Heart right ventricle (tissue), 16 donors: ENCODE data around the gene CACTIN. TPM values are rescaled to one million over a fixed set of nuclear protein-coding genes. Genes with fewer than 3 reads are reported as not detected.

Experiments used
- ATAC-seq, 8 donors: fragments of 200-7000 bp; cut with Tn5 transposase; one replicate each; pipeline ENCODE4 v1.9.1; 2020; ENCODE audit warnings: mild to moderate bottlenecking in 8 of 8, moderate library complexity in 8 of 8, moderate number of reproducible peaks in 1 of 8
- DNase-seq, 2 donors: peaks; one replicate each; pipeline ENCODE4 v3.0.0-alpha.2; 2020
- H3K27ac ChIP-seq, 10 donors: fragments of 200-600 bp; sonication (generic) in 2 of 10; one replicate each; pipeline versions ENCODE4 v1.5.0 to v1.8.0; 2020 to 2022; ENCODE audit warnings: mild to moderate bottlenecking in 3 of 10
- H3K27me3 ChIP-seq, 7 donors: fragments of 200-600 bp; one replicate each; pipeline ENCODE4 v1.8.0; 2021 to 2022; ENCODE audit warnings: mild to moderate bottlenecking in 2 of 7
- H3K36me3 ChIP-seq, 9 donors: fragments of 200-600 bp; sonication (generic) in 1 of 9; one replicate each; pipeline versions ENCODE4 v1.5.0 to v1.8.0; 2020 to 2022; ENCODE audit warnings: mild to moderate bottlenecking in 2 of 9
- H3K4me1 ChIP-seq, 9 donors: fragments of 200-600 bp; sonication (generic) in 1 of 9; one replicate each; pipeline versions ENCODE4 v1.5.0 to v1.8.0; 2020 to 2022; ENCODE audit warnings: mild to moderate bottlenecking in 4 of 9
- H3K4me3 ChIP-seq, 10 donors: fragments of 200-600 bp; sonication (generic) in 2 of 10; one replicate each; pipeline versions ENCODE4 v1.5.0 to v1.8.0; 2020 to 2022; ENCODE audit warnings: mild to moderate bottlenecking in 7 of 10, moderate library complexity in 2 of 10
- H3K9me3 ChIP-seq, 11 donors: fragments of 200-600 bp in 10 of 11; sonication (generic) in 2 of 11; one replicate each; pipeline versions ENCODE4 v1.5.0 to v1.8.0; 2013 to 2022; ENCODE audit warnings: mild to moderate bottlenecking in 2 of 11, control low read depth in 1 of 11, moderate library complexity in 1 of 11
- WGBS, 2 donors: extraction: QIAGEN DNeasy Blood & Tissue Kit; methylation state at CpG; one replicate each; pipeline ENCODE4 v1.1.7; 2013; ENCODE audit warnings: inconsistent platforms in 1 of 2; 5-methylcytosine and 5-hydroxymethylcytosine counted together
- intact Hi-C, 10 donors: fragments of 100-400 bp; cut with DNase I; formaldehyde crosslinking; loops; one replicate each; pipeline versions ENCODE4 v1.11.1 to v1.14.2; 2022
- polyA plus RNA-seq, 2 donors: library from polyadenylated mRNA; stranded (reverse); fragments of 200-250 nt; gene quantifications; one replicate each; pipeline ENCODE4 v1.2.3, GENCODE V29; 2013
- total RNA-seq, 10 donors: library from RNA; stranded (reverse); fragmentation: NEBNext Ultra II Directional in 3 of 10; extraction: Animal tissue kit (Norgen Biotek cat#: 25700) in 3 of 10; gene quantifications; one replicate each; pipeline versions ENCODE4 v1.2.1 to v1.2.4, GENCODE V29; 2021 to 2023
- TF ChIP-seq, protein P1 (sequence below), 9 donors: fragments of 200-600 bp; sonication (generic) in 2 of 9; IDR thresholded peaks; one replicate each; pipeline versions ENCODE4 v1.5.0 to v1.8.0; 2021 to 2022; ENCODE audit warnings: antibody characterized with exemption in 9 of 9, mild to moderate bottlenecking in 5 of 9, moderate library complexity in 1 of 9
- donor health status: Arrhythmogenic right ventricular cardiomyopathy.
- donor health status: ischemic (EF 13 %, LVEDD 7.1; RV severe dilation, severe dysfunction).
- donor health status: healthy with polysubstance abuse.
- donor health status: DM: no; HTN: yes; CAD: no.
- donor health status: DM: no; HTN: no; CAD: no.
- donor health status: ischemic (EF 25% LVEDD 6.9; RV normal size, moderate dysfunction).
- donor health status: ischemic (EF 25% LVEDD 5.7; RV mildly dilated, moderate dysfunction).
- donor health status: healthy.
- donor health status: DM: yes; HTN: yes; CAD: no.
- donor health status: Ischemic cardiomyopathy.
- donor health status: ischemic (EF 35%, LVEDD 5.7; RV mildly dilated, moderate dysfunction).
- donor health status: nonischemic (EF 11% LVEDD 7.7; RV severe dilation, severe dysfunction).
- donor health status: DM: yes; HTN: yes; CAD: no.
- donor health status: PGD.
- donor health status: ischemic (EF 29% LVEDD 5.4; RV normal size, mild dysfunction).
- donor health status: nonischemic (EF 23%, LVEDD 6.1; RV moderate dilation, normal function).

The CACTIN gene
- total and polyA plus RNA-seq, 12 donors, result 9.7 to 17.6 (median 12.7) TPM

DNA sequence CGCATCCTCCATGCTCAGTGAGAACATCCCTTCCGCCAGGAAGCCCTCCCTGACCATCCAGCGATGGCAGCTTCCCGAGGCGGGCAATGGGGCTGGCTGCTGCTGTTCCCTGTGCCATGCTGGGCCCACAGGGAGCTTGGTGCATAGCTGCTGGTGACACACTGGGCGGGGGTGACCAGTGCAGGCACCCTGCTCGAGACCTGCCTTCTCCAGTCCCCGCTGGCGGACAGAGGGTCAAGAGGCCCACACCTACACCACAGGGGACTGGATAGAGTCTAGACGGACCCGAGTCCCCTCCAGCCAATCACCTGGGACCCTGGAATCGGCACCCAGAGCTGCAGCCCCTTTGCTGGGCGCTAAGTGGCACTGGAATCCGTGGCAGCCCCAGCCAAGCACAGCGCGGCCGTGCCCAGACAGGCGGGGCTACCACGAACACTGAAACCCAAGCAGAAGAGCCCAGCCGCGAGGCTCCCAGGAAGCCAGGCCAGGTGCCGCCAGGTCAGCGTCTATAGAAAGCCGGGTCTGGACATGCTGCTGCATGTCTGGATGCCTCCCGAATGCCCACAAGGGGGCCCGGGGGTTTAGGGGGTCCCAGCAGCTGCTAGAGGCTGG is 11.0 kb downstream of the CACTIN start:
- no peaks in the 10 kb centered on the region for H3K9me3 ChIP-seq
- H3K27me3 ChIP-seq, result no peaks in the 10 kb centered on the region
- intact Hi-C loops, result loop anchor here in 9 of 10 donors (5.0 to 10.0 kb wide), 6 partner anchors 33 to 308 kb away; no protein-coding TSS in a partner anchor
- peaks cover 0 to 23% (median 14%) of the 10 kb centered on the region in 9 donors for H3K4me1 ChIP-seq
- TF ChIP-seq, protein P1, sequence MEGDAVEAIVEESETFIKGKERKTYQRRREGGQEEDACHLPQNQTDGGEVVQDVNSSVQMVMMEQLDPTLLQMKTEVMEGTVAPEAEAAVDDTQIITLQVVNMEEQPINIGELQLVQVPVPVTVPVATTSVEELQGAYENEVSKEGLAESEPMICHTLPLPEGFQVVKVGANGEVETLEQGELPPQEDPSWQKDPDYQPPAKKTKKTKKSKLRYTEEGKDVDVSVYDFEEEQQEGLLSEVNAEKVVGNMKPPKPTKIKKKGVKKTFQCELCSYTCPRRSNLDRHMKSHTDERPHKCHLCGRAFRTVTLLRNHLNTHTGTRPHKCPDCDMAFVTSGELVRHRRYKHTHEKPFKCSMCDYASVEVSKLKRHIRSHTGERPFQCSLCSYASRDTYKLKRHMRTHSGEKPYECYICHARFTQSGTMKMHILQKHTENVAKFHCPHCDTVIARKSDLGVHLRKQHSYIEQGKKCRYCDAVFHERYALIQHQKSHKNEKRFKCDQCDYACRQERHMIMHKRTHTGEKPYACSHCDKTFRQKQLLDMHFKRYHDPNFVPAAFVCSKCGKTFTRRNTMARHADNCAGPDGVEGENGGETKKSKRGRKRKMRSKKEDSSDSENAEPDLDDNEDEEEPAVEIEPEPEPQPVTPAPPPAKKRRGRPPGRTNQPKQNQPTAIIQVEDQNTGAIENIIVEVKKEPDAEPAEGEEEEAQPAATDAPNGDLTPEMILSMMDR (IDR thresholded peaks at IDR 0.05), result no peak
- WGBS, 2 donors, result 94 to 96% methylated on average over 26 of the region's 26 CpGs
- H3K4me3 ChIP-seq, result no peak overlapping the region
- ATAC-seq (no peak), DNase-seq (no peak)
- no peak overlapping the region for H3K27ac ChIP-seq
- peaks cover 0 to 83% (median 18%) of the 10 kb centered on the region in 9 donors for H3K36me3 ChIP-seq

DNA sequence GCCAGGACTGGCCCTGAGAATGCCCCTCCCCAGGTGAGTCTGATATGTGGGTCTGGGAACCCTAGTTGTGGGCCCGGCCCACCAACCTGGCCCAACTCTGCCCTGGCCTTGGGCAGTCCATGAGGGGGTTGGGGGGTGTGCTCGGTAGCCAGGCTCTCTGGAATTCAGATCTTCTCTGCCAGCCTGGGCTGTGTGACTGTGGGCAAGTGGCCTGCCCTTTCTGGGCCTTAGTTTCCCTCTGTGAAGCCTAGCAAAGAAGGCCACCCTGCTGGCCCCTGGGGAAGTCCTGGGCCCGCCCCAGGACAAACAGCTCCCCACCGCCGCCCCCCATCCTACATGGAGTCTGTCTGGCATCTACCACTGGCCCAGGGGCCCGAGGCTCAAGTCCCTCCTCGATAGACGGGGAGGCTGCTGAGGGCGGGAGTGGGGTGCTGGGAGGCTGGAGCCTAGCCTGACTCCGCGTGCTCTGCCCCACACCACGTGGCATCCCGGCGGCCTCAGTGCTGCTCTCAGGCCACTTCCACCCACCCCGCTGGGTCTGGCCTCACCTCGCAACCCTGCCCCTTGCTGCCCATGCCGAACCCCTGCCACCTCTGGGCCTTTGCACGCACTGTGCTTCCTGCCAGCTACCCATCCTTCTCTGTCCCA is 11.6 kb downstream of the CACTIN start:
- DNase-seq, result peak in 1 of 2 donors; percentile 9
- no peak for ATAC-seq
- WGBS, 2 donors, result 87 to 88% methylated on average over 18 of the region's 18 CpGs
- TF ChIP-seq, protein P1 (IDR thresholded peaks at IDR 0.05), result no peak
- no peak overlapping the region for H3K27ac ChIP-seq
- no peaks in the 10 kb centered on the region for H3K27me3 ChIP-seq
- H3K4me3 ChIP-seq, result no peak overlapping the region
- H3K36me3 ChIP-seq, result peaks cover 0 to 79% (median 18%) of the 10 kb centered on the region in 9 donors
- H3K9me3 ChIP-seq, result no peaks in the 10 kb centered on the region
- H3K4me1 ChIP-seq, result peaks cover 0 to 28% (median 14%) of the 10 kb centered on the region in 9 donors
- intact Hi-C loops, result loop anchor here in 9 of 10 donors (5.0 to 10.0 kb wide), 7 partner anchors 33 to 308 kb away; no protein-coding TSS in a partner anchor

DNA sequence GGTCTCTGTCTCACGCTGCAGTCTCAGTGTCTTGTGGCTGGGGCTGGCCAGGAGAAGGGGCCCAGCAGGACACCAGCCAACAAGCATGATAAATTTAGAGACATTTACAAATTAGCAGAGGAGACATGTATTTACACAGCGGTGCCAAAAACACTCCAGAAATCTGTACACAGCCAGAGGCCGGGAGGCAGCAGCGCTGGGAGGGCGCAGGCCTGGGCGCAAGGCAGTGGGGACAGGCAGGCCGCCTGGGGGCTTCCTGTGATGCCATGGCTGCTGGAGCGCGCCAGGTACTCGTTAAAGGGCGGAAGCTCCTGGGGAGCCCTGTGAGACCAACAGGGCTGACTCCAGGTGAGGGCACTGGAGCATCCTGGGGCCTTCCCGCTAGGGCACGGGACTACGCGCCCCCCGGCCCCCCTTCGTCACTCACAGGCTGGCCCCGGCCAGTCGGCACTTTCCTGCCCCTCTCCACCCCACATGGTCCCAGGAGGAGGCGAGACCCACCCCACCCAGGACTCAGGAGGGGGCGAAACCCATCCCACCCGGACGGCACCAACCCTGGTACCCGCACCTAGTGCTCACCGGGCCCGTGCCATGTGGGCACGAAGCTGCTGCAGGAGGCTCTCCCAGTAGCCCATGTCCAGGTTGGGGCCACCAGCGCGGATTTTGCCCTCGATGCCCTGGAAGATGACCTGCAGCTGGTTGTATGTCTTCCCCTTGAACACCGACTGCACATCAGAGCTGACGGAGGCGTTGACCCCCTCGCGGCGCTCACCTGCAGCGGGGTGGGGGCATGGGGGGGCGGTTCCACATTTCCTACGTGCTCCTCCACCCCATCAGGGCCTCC is 12.6 kb downstream of the CACTIN start:
- Histone ChIP-seq H3K27ac (no peak overlapping the region), H3K27me3 (no peaks in the 10 kb centered on the region), H3K4me3 (no peak overlapping the region), H3K9me3 (no peaks in the 10 kb centered on the region), H3K4me1 (peaks cover 3 to 38% (median 20%) of the 10 kb centered on the region in 9 donors), H3K36me3 (peaks cover 0 to 69% (median 18%) of the 10 kb centered on the region in 9 donors)
- DNase-seq (peak in 1 of 2 donors; percentile 9), ATAC-seq (no peak)
- 91% methylated on average over 32 to 39 of the region's 39 CpGs for WGBS, 2 donors
- intact Hi-C loops, result loop anchor here in 3 of 10 donors (5.0 to 10.0 kb wide), 3 partner anchors 37 to 299 kb away; no protein-coding TSS in a partner anchor
- TF ChIP-seq, protein P1 (IDR thresholded peaks at IDR 0.05), result no peak
